ENCODE data around the gene KCTD15. TPM values are rescaled to one million over a fixed set of nuclear protein-coding genes. Genes with fewer than 3 reads are reported as not detected.

Gene KCTD15
- polyA plus RNA-seq, 1 donor (not counting 4 experiments of a cell fraction or from before 2014, with no cell fraction given) = 16.2 TPM

DNA sequence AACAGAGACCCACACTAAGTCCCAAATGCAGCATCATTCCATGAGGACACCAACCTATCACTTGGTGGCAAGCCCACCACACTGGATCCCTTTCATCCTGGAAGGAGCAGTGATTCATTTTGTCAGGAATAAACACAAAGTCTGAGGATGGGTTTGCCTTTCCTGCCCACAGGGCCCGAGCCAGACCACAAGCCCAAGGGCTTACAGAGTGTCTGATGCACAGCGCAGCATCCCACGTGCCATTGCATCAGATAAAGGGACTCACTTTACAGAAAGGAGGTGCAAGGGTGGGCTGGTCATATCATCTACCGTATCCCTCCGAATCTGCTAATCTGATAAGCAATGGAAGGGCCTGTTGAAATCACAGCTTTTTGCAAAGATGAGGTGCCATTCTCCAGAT lies 12.2 kb upstream of the KCTD15 start:
- dilution Hi-C loops (cut with MboI; ENCODE audit: extremely low pct_ligation_motif_present, low sequenced_read_pairs) = no loop called here
- no peak for FAIRE-seq

DNA sequence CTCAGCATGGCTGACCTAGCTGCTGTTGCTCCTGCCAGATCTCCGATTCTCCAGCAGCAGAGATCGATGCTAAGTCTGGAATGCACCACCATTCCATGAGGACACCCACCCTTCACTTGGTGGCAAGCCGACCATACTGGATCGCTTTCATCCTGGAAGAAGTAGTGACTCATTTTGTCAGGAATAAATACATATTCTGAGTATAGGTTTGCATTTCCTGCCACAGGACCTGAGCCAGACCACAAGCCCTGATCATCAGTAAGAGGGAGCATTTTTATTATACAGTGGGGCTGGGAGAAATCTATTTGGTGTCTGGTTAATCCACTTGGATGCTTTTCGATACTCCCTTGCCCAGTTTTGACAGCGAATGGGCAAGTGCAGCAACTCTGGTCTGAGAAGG lies 10.9 kb upstream of the KCTD15 start:
- Histone ChIP-seq H3K36me3 (ENCODE audit: control insufficient read depth in 2 of 2, extremely low read depth in 1 of 2, insufficient read depth in 2 of 2, low read length in 2 of 2) (no peaks in the 10 kb centered on the region), H3K9me3 (ENCODE audit: control insufficient read depth, low read depth, low read length) (no peaks in the 10 kb centered on the region), H3K27me3 (ENCODE audit: control insufficient read depth, extremely low read depth, insufficient read depth, low read length) (peaks cover 5% of the 10 kb centered on the region), H2AFZ (ENCODE audit: control insufficient read depth, low read length) (no peak overlapping the region), H3K27ac (ENCODE audit: control insufficient read depth, insufficient read depth, low read length) (no peak overlapping the region), H3K9me1 (ENCODE audit: control insufficient read depth, extremely low read depth, insufficient read depth, low read length) (no peaks in the 10 kb centered on the region), H3K79me2 (ENCODE audit: control insufficient read depth, insufficient read depth, low read length) (no peaks in the 10 kb centered on the region), H4K20me1 (ENCODE audit: control insufficient read depth, extremely low read depth, insufficient read depth, low read length) (no peaks in the 10 kb centered on the region), H3K4me3 (ENCODE audit: control insufficient read depth in 2 of 3, extremely low read depth in 1 of 3, insufficient read depth in 2 of 3, low read depth in 1 of 3, low read length in 3 of 3) (no peak overlapping the region), H3K9ac (ENCODE audit: control insufficient read depth, extremely low read depth, insufficient read depth, low read length) (no peak overlapping the region), H3K4me2 (ENCODE audit: control insufficient read depth, extremely low read depth, insufficient read depth, low read depth, low read length) (no peak overlapping the region), H3K4me1 (ENCODE audit: control insufficient read depth, extremely low read depth, insufficient read depth, low read length) (peaks cover 5% of the 10 kb centered on the region)
- no peak for TF ChIP-seq EZH2 (IDR thresholded peaks at IDR 0.05; ENCODE audit: low read length)
- TF ChIP-seq, protein P1, sequence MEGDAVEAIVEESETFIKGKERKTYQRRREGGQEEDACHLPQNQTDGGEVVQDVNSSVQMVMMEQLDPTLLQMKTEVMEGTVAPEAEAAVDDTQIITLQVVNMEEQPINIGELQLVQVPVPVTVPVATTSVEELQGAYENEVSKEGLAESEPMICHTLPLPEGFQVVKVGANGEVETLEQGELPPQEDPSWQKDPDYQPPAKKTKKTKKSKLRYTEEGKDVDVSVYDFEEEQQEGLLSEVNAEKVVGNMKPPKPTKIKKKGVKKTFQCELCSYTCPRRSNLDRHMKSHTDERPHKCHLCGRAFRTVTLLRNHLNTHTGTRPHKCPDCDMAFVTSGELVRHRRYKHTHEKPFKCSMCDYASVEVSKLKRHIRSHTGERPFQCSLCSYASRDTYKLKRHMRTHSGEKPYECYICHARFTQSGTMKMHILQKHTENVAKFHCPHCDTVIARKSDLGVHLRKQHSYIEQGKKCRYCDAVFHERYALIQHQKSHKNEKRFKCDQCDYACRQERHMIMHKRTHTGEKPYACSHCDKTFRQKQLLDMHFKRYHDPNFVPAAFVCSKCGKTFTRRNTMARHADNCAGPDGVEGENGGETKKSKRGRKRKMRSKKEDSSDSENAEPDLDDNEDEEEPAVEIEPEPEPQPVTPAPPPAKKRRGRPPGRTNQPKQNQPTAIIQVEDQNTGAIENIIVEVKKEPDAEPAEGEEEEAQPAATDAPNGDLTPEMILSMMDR (optimal IDR thresholded peaks at IDR 0.05 in 1 of 3, IDR thresholded peaks at IDR 0.05 in 1 of 3, conservative IDR thresholded peaks at IDR 0.05 in 1 of 3; ENCODE audit: extremely low read depth in 1 of 3, insufficient read depth in 2 of 3, low read length in 3 of 3) = no peak
- FAIRE-seq (no peak), DNase-seq (ENCODE audit: low read depth, low spot score) (no peak)
- dilution Hi-C loops (cut with MboI; ENCODE audit: extremely low pct_ligation_motif_present, low sequenced_read_pairs) = no loop called here

More for the DNA sequence above, 12.2 kb upstream of the KCTD15 start:
- Histone ChIP-seq H3K4me3 (ENCODE audit: control insufficient read depth in 2 of 3, extremely low read depth in 1 of 3, insufficient read depth in 2 of 3, low read depth in 1 of 3, low read length in 3 of 3) (no peak overlapping the region), H2AFZ (ENCODE audit: control insufficient read depth, low read length) (no peak overlapping the region), H3K79me2 (ENCODE audit: control insufficient read depth, insufficient read depth, low read length) (no peaks in the 10 kb centered on the region), H3K9me3 (ENCODE audit: control insufficient read depth, low read depth, low read length) (no peaks in the 10 kb centered on the region), H3K9me1 (ENCODE audit: control insufficient read depth, extremely low read depth, insufficient read depth, low read length) (no peaks in the 10 kb centered on the region), H4K20me1 (ENCODE audit: control insufficient read depth, extremely low read depth, insufficient read depth, low read length) (no peaks in the 10 kb centered on the region), H3K4me2 (ENCODE audit: control insufficient read depth, extremely low read depth, insufficient read depth, low read depth, low read length) (no peak overlapping the region), H3K9ac (ENCODE audit: control insufficient read depth, extremely low read depth, insufficient read depth, low read length) (no peak overlapping the region), H3K27me3 (ENCODE audit: control insufficient read depth, extremely low read depth, insufficient read depth, low read length) (peaks cover 15% of the 10 kb centered on the region), H3K27ac (ENCODE audit: control insufficient read depth, insufficient read depth, low read length) (no peak overlapping the region), H3K4me1 (ENCODE audit: control insufficient read depth, extremely low read depth, insufficient read depth, low read length) (peaks cover 5% of the 10 kb centered on the region), H3K36me3 (ENCODE audit: control insufficient read depth in 2 of 2, extremely low read depth in 1 of 2, insufficient read depth in 2 of 2, low read length in 2 of 2) (no peaks in the 10 kb centered on the region)
- TF ChIP-seq, protein P1 (optimal IDR thresholded peaks at IDR 0.05 in 1 of 3, IDR thresholded peaks at IDR 0.05 in 1 of 3, conservative IDR thresholded peaks at IDR 0.05 in 1 of 3; ENCODE audit: extremely low read depth in 1 of 3, insufficient read depth in 2 of 3, low read length in 3 of 3) = no peak
- no peak for TF ChIP-seq EZH2 (IDR thresholded peaks at IDR 0.05; ENCODE audit: low read length)
- no peak for DNase-seq (ENCODE audit: low read depth, low spot score)
